ENCODE results near the gene ZC3HAV1.

DNA sequence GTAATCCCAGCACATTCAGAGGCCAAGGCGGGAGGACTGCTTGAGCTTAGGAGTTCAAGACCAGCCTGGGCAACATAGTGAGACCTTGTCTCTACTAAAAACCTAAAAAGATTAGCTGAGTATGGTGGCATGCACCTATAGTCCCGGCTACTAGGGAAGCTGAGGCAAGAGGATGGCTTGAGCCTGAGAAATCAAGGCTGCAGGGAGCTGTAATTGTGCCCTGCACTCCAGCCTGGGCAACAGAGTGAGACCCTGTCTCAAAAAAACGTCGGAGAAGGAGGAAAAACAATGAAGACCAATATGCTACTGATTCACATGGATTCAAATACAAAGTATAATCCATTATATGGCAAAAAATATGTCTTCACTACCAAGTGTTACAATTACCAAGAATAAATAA lies 87.2 kb downstream of the ZC3HAV1 start:
- TF ChIP-seq RARB (CRISPR knock-in tag; IDR thresholded peaks at IDR 0.05) (no peak), ZNF565 (CRISPR knock-in tag; conservative IDR thresholded peaks at IDR 0.05; ENCODE audit: low read depth) (no peak), ZC3H10 (CRISPR knock-in tag; IDR thresholded peaks at IDR 0.05) (no peak), BACH2 (CRISPR knock-in tag; IDR thresholded peaks at IDR 0.05; ENCODE audit: borderline replicate concordance) (no peak), OSR1 (CRISPR knock-in tag; IDR thresholded peaks at IDR 0.05) (no peak), CSDC2 (CRISPR knock-in tag; IDR thresholded peaks at IDR 0.05) (no peak), ESRRG (CRISPR knock-in tag; IDR thresholded peaks at IDR 0.05) (no peak)
- TF ChIP-seq, protein P1, sequence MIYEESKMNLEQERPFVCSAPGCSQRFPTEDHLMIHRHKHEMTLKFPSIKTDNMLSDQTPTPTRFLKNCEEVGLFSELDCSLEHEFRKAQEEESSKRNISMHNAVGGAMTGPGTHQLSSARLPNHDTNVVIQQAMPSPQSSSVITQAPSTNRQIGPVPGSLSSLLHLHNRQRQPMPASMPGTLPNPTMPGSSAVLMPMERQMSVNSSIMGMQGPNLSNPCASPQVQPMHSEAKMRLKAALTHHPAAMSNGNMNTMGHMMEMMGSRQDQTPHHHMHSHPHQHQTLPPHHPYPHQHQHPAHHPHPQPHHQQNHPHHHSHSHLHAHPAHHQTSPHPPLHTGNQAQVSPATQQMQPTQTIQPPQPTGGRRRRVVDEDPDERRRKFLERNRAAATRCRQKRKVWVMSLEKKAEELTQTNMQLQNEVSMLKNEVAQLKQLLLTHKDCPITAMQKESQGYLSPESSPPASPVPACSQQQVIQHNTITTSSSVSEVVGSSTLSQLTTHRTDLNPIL (CRISPR knock-in tag; IDR thresholded peaks at IDR 0.05; ENCODE audit: low read depth), result no peak

Measured in SK-N-SH treated with all-trans-retinoic acid at 6 μM for 48 hours (cell line).